ENCODE measurements around the gene PTX3.

DNA sequence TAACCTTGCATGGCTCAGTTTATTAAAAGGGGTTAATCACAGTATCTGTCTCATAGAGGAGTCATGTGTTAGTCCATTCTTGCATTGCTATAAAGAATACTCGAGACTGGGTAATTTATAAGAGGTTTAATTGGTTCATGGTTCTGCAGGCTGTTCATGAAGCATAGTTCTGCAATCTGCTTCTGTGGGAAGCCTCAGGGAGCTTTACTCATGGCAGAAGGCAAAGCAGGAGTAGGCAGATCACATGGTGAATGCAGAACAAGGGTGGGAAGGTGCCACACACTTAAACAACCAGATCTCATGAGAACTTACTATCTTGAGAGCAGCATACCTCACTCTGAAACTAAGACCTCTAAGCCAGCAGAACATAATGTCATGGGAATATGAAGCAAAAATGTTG is 42.2 kb upstream of the PTX3 start:
- TF ChIP-seq, protein P1, sequence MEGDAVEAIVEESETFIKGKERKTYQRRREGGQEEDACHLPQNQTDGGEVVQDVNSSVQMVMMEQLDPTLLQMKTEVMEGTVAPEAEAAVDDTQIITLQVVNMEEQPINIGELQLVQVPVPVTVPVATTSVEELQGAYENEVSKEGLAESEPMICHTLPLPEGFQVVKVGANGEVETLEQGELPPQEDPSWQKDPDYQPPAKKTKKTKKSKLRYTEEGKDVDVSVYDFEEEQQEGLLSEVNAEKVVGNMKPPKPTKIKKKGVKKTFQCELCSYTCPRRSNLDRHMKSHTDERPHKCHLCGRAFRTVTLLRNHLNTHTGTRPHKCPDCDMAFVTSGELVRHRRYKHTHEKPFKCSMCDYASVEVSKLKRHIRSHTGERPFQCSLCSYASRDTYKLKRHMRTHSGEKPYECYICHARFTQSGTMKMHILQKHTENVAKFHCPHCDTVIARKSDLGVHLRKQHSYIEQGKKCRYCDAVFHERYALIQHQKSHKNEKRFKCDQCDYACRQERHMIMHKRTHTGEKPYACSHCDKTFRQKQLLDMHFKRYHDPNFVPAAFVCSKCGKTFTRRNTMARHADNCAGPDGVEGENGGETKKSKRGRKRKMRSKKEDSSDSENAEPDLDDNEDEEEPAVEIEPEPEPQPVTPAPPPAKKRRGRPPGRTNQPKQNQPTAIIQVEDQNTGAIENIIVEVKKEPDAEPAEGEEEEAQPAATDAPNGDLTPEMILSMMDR (conservative IDR thresholded peaks at IDR 0.05; ENCODE audit: low read length), result no peak
- TF ChIP-seq EZH2phosphoT487 (IDR thresholded peaks at IDR 0.05; ENCODE audit: borderline replicate concordance, low read depth, low read length), result no peak
